NT2/D1 (cell line): ENCODE measurements around the gene OR1F1.
"Not testable (repeated sequence)": the region's sequence is repeated elsewhere in the genome, so short reads cannot be mapped to it uniquely, and the experiment has no call there.

ENCODE experiments used
- DNase-seq: peaks from one replicate; pipeline ENCODE4 v3.0.0-alpha.2; 2011; ENCODE audit warnings: low read depth, low spot score
- H3K27me3 ChIP-seq: 2 replicates; pipeline ENCODE4 v1.6.0; 2011; ENCODE audit warnings: mild to moderate bottlenecking; ENCODE audit not compliant: insufficient read length, insufficient read depth
- H3K36me3 ChIP-seq: 2 replicates; pipeline ENCODE4 v1.6.1; 2011; ENCODE audit warnings: mild to moderate bottlenecking, low read length, mixed read lengths; ENCODE audit not compliant: insufficient read depth, insufficient read length
- H3K4me1 ChIP-seq: 2 replicates; pipeline ENCODE4 v1.5.1; 2011; ENCODE audit not compliant: insufficient read depth, insufficient read length
- H3K4me3 ChIP-seq: 2 replicates; pipeline ENCODE4 v1.5.1; 2011; ENCODE audit warnings: low read depth; ENCODE audit not compliant: insufficient read length
- H3K9ac ChIP-seq: 2 replicates; pipeline ENCODE4 v1.6.0; 2011; ENCODE audit warnings: low read depth; ENCODE audit not compliant: insufficient read length
- H3K9me3 ChIP-seq: 2 replicates; pipeline ENCODE4 v1.5.1; 2011; ENCODE audit warnings: mild to moderate bottlenecking, low read length; ENCODE audit not compliant: insufficient read depth
- SUZ12 ChIP-seq: IDR thresholded peaks from 2 replicates; pipeline ENCODE4 v1.6.1; 2011; ENCODE audit not compliant: insufficient read length, insufficient read depth; ENCODE audit errors: extremely low read depth
- YY1 ChIP-seq: IDR thresholded peaks from 2 replicates; pipeline ENCODE4 v1.6.1; 2011; ENCODE audit not compliant: insufficient read length, insufficient read depth
- ZNF274 ChIP-seq: IDR thresholded peaks from 2 replicates; pipeline ENCODE4 v1.6.1; 2011; ENCODE audit warnings: mild to moderate bottlenecking, low read depth, low read length

OR1F1 gene

DNA sequence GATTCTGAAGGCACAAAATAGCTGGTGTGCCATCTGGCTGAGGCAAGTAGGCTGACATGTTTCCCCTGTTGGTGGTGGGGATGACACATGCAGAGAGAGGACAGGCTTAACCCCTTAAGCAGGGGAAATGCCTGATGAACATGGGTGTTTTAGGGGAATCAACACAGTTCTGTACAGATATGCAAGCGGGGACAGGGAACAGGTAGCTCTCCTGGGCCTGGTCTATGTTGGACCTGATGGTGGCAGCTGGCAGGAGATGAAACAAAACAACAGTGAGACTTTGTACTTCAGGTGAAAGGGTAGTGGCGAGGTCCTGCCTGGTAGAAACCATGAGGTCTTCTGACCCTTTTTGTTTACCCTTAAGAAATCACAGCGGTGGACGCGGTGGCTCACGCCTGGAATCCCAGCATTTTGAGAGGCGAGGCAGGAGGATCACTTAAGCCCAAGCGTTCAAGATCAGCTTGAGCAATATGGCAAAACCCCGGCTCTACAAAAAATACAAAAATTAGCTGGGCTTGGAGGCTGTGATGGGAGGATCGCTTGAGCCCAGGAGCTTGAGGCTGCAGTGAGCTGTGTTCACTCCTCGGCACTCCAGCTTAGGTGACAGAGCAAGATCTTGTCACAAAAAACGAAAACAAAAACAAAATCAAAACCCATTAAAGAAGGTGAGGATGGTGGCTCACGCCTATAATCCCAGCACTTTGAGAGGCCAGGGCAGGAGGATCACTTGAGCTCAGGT, 10.5 kb downstream of the OR1F1 start:
- TF ChIP-seq SUZ12: no peak
- no peak for TF ChIP-seq ZNF274
- no peak for TF ChIP-seq YY1
- Histone ChIP-seq H3K4me3 (no peak overlapping the region), H3K9me3 (no peaks in the 10 kb centered on the region), H3K9ac (no peak overlapping the region), H3K36me3 (no peaks in the 10 kb centered on the region), H3K4me1 (peaks cover 3% of the 10 kb centered on the region), H3K27me3 (peaks cover 19% of the 10 kb centered on the region)
- no peak for DNase-seq

- no peaks in the 10 kb centered on the region for H3K4me1 ChIP-seq
- DNase-seq: no peak
- no peak for TF ChIP-seq ZNF274
- no peak for TF ChIP-seq YY1
- no peak for TF ChIP-seq SUZ12
- no peak overlapping the region for H3K4me3 ChIP-seq
- H3K36me3 ChIP-seq: no peaks in the 10 kb centered on the region
- peaks cover 24% of the 10 kb centered on the region for H3K9me3 ChIP-seq
- H3K9ac ChIP-seq: no peak overlapping the region
- H3K27me3 ChIP-seq: peaks cover 5% of the 10 kb centered on the region
These were observed 15.0 kb downstream of the OR1F1 start for GRCh38 chr16:3202903-3203539.

DNA sequence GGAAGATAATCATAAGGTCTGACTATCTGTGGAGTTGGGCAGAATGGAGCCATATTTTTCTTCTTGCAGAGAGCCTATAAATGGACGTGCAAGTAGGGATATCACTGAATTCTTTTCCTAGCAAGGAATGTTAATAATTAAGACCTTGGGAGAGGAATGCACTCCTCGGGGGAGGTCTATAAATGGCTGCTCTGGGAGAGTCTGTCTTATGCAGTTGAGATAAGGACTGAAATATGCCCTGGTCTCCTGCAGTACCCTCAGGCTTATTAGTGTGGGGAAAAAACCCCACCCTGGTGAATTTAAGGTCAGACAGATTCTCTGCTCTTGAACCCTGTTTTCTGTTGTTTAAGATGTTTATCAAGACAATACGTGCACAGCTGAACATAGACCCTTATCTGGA, 17.9 kb downstream of the OR1F1 start:
- H3K4me1 ChIP-seq, H3K27me3 ChIP-seq, DNase-seq, H3K9ac ChIP-seq, H3K4me3 ChIP-seq, H3K36me3 ChIP-seq: not testable (repeated sequence)
- H3K9me3 ChIP-seq: peaks cover 24% of the 10 kb centered on the region

DNA sequence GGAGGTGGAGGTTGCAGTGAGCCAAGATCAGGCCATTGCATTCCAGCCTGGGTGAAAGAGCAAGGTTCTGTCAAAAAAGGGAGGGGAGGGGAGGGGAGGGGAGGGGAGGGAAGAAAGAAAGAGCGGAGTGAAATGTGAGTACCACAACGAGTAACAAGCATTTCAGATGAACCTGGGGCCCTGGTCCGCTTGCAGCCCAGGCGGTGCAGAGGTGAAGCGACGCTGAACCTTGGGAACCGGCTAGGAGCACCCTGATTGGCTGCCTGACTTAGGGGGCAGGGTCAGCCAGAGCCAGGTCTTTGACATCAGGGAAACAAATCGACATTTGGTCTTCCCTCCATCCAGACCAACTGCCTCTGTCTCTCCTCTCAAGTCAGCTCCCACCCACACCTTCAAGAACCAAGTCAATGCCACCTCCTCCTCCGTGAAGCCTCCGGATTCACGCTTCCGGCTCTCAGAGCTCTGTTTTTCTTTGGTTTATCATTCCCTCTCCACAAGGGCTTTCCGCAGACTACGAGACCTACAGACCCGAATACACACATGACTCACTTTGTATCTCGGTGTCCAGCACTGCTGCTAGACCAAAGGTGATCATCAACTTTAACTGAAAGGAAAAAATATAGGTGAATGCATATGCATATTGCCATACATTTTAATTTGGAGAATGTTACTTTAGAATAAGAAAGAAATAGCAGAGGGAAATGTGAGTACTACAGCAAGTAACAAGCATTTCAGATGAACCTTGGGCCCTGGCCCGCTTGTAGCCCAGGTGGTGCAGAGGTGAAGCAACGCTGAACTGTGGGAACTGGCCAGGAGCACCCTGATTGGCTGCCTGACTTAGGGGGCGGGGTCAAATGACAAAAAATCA, 19.3 kb downstream of the OR1F1 start:
- TF ChIP-seq ZNF274: no peak
- no peak for TF ChIP-seq YY1
- TF ChIP-seq SUZ12: no peak
- Histone ChIP-seq H3K36me3 (no peaks in the 10 kb centered on the region), H3K4me3 (no peak overlapping the region), H3K27me3 (no peaks in the 10 kb centered on the region), H3K4me1 (no peaks in the 10 kb centered on the region), H3K9me3 (peaks cover 24% of the 10 kb centered on the region), H3K9ac (no peak overlapping the region)
- DNase-seq: no peak

GRCh38 chr16:3212006-3212405, 24.0 kb downstream of the OR1F1 start:
- Histone ChIP-seq H3K9ac (no peak overlapping the region), H3K36me3 (no peaks in the 10 kb centered on the region), H3K4me1 (no peaks in the 10 kb centered on the region), H3K27me3 (no peaks in the 10 kb centered on the region), H3K9me3 (peaks cover 9% of the 10 kb centered on the region; the same call in 1 of the 2 replicates), H3K4me3 (no peak overlapping the region)
- TF ChIP-seq SUZ12: no peak
- no peak for TF ChIP-seq ZNF274
- TF ChIP-seq YY1: no peak
- DNase-seq: no peak

DNA sequence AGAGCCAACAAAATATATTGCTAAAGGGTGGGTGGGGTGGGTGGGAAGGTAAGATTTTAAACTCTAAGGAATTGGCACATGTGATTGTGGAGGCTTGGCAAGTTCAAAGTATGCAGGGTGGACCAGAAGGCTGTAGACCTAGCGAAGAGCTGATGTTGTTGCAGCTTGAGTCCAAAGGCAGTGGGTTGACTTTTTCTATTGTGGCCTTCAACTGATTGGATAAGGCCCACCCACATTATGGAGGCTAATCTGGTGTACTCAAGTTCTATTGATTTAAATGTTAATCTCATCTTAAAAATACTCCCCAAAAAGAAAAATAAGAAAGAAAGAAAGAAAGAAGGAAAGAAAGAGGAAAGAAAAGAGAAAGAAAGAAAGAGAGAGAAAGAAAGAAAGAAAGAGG, 24.6 kb downstream of the OR1F1 start:
- no peak for DNase-seq
- Histone ChIP-seq H3K9ac (no peak overlapping the region), H3K36me3 (no peaks in the 10 kb centered on the region), H3K9me3 (0 out of 2 replicates have a peak, but pooled peaks cover 3% of the 10 kb centered on the region), H3K4me1 (no peaks in the 10 kb centered on the region), H3K4me3 (no peak overlapping the region), H3K27me3 (no peaks in the 10 kb centered on the region)
- TF ChIP-seq YY1 (no peak), ZNF274 (no peak), SUZ12 (no peak)
